ENCODE results near the gene NFKBIL1. TPM values are rescaled to one million over a fixed set of nuclear protein-coding genes. Genes with fewer than 3 reads are reported as not detected.
"Not testable (repeated sequence)": the region's sequence is repeated elsewhere in the genome, so short reads cannot be mapped to it uniquely, and the experiment has no call there.

Gene NFKBIL1
- total RNA-seq, 1 donor from 2014 or later: 33.2 TPM

DNA sequence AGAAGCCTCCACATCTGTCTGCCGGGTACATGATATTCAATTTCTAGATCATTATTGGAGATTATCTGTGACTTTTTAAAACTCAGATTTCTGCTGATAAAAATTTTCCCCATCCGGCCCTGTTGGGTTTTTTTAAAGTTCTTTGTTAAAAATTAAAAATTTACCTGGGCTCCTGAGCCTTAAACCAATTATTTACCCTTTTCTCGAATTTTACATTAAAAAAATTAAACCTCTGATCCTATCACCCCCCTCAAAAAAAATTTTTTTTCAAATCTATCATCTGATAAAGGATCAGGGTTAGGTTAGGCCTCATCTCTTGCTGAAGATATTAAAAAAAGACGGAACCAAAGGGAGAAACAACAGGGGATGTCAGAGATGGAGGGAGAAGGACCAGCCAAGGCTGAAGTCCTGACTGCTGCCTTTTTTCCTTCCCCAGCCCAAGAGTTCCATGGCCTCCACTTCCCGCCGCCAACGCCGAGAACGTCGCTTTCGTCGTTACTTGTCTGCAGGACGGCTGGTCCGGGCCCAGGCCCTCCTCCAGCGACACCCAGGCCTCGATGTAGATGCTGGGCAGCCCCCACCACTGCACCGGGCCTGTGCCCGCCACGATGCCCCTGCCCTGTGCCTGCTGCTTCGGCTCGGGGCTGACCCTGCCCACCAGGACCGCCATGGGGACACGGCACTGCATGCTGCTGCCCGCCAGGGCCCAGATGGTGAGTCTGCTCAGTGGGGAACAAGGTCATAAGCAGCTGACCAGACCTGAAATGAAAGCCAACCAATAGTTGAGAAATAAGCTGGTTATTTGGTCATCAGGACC, 527 bp downstream of the NFKBIL1 start:
- Mint-ChIP-seq H3K4me3 (ENCODE audit: unreplicated experiment) (peak overlapping the region; percentile 86), H3K9me3 (ENCODE audit: unreplicated experiment) (no peaks in the 10 kb centered on the region), H3K36me3 (ENCODE audit: unreplicated experiment) (peaks cover 15% of the 10 kb centered on the region), H3K27ac (ENCODE audit: unreplicated experiment) (peak overlapping the region; percentile 86), H3K4me1 (ENCODE audit: unreplicated experiment) (peaks cover 40% of the 10 kb centered on the region), H3K27me3 (ENCODE audit: unreplicated experiment) (no peaks in the 10 kb centered on the region)
- TF ChIP-seq CTCF (IDR thresholded peaks at IDR 0.05): no peak
- DNase-seq (ENCODE audit: extremely low spot score, unreplicated experiment): no peak

DNA sequence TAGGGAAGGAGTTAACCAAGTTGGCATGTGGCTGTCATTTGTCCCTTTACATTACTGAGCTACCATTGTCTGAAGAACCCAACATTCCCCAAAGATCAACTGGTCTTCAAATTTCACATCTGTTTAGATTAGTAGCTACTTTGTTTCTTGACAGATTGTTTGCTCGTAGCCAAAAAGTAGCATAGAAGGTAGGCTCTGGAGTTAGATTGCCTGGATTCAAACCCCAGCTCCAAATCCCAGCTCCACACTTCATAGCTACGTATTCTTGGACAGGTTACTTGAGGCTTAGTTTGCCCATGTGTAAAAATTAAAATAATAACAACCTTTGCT, 1.1 kb downstream of the NFKBIL1 start:
- TF ChIP-seq CTCF (IDR thresholded peaks at IDR 0.05): no peak
- Mint-ChIP-seq H3K4me3 (ENCODE audit: unreplicated experiment) (peak overlapping the region; percentile 86), H3K36me3 (ENCODE audit: unreplicated experiment) (peaks cover 18% of the 10 kb centered on the region), H3K27ac (ENCODE audit: unreplicated experiment) (peak overlapping the region; percentile 86), H3K27me3 (ENCODE audit: unreplicated experiment) (no peaks in the 10 kb centered on the region), H3K9me3 (ENCODE audit: unreplicated experiment) (no peaks in the 10 kb centered on the region), H3K4me1 (ENCODE audit: unreplicated experiment) (peaks cover 40% of the 10 kb centered on the region)
- no peak for DNase-seq (ENCODE audit: extremely low spot score, unreplicated experiment)

GRCh38 chr6:31551371-31551770, 4.0 kb downstream of the NFKBIL1 start:
- H3K27me3 Mint-ChIP-seq (ENCODE audit: unreplicated experiment); DNase-seq (ENCODE audit: extremely low spot score, unreplicated experiment): not testable (repeated sequence)

GRCh38 chr6:31556307-31556706, 8.9 kb downstream of the NFKBIL1 start:
- peaks cover 41% of the 10 kb centered on the region for H3K36me3 Mint-ChIP-seq (ENCODE audit: unreplicated experiment)
- no peak overlapping the region for H3K27ac Mint-ChIP-seq (ENCODE audit: unreplicated experiment)
- no peak for DNase-seq (ENCODE audit: extremely low spot score, unreplicated experiment)

More at GRCh38 chr6:31551371-31551770, 4.0 kb downstream of the NFKBIL1 start:
- not testable (repeated sequence) for H3K4me3 Mint-ChIP-seq (ENCODE audit: unreplicated experiment); H3K9me3 Mint-ChIP-seq (ENCODE audit: unreplicated experiment); H3K27ac Mint-ChIP-seq (ENCODE audit: unreplicated experiment)
- Mint-ChIP-seq H3K36me3 (ENCODE audit: unreplicated experiment) (peaks cover 23% of the 10 kb centered on the region), H3K4me1 (ENCODE audit: unreplicated experiment) (peaks cover 28% of the 10 kb centered on the region)
- peak; percentile 48 for TF ChIP-seq CTCF (IDR thresholded peaks at IDR 0.05)

More at GRCh38 chr6:31556307-31556706, 8.9 kb downstream of the NFKBIL1 start:
- Mint-ChIP-seq H3K9me3 (ENCODE audit: unreplicated experiment) (no peaks in the 10 kb centered on the region), H3K4me3 (ENCODE audit: unreplicated experiment) (no peak overlapping the region), H3K27me3 (ENCODE audit: unreplicated experiment) (no peaks in the 10 kb centered on the region), H3K4me1 (ENCODE audit: unreplicated experiment) (peaks cover 23% of the 10 kb centered on the region)
- no peak for TF ChIP-seq CTCF (IDR thresholded peaks at IDR 0.05)
